GM19351 (cell line): ENCODE results near the gene ADIPOQ.
"Not testable (repeated sequence)": the region's sequence is repeated elsewhere in the genome, so short reads cannot be mapped to it uniquely, and the experiment has no call there.

Experiments used
- ATAC-seq: cut with Tn5 transposase; IDR thresholded peaks from one replicate; pipeline ENCODE4 v1.9.1; 2021; ENCODE audit warnings: mild to moderate bottlenecking, moderate library complexity; ENCODE audit not compliant: unreplicated experiment

The ADIPOQ gene

GRCh38 chr3:186901135-186901734 is 58.7 kb downstream of the ADIPOQ start:
- no peak for ATAC-seq

GRCh38 chr3:186902154-186902553 is 59.6 kb downstream of the ADIPOQ start:
- no peak for ATAC-seq

- ATAC-seq, result no peak
Observed at GRCh38 chr3:186902713-186903112, 60.2 kb downstream of the ADIPOQ start.

GRCh38 chr3:186903676-186904075 is 61.2 kb downstream of the ADIPOQ start:
- not testable (repeated sequence) for ATAC-seq

- ATAC-seq, result not testable (repeated sequence)
Observed at GRCh38 chr3:186907075-186907474, 64.6 kb downstream of the ADIPOQ start.
